Naive thymus-derived CD4-positive, alpha-beta T cell (primary cell): Measurements from ENCODE around the gene CIROP. TPM values are rescaled to one million over a fixed set of nuclear protein-coding genes. Genes with fewer than 3 reads are reported as not detected.
A peak's percentile ranks its signal among the peaks of the same experiment; 100 is the strongest.

Experiments
- ATAC-seq: fragments of 150-1000 bp; cut with Tn5 transposase; 2 replicates; pipeline ENCODE4 v1.10.0; 2021; ENCODE audit warnings: mild to moderate bottlenecking, moderate library complexity
- CTCF ChIA-PET: fragments of 350-600 bp; sonication (Branson Sonifier 250); formaldehyde crosslinking; loops from one replicate; lab custom pipeline; 2021; ENCODE audit warnings: antibody characterized with exemption; lab: Charles Lee
- POLR2A ChIA-PET: fragments of 350-600 bp; sonication (Branson Sonifier 250); formaldehyde crosslinking; loops from one replicate; lab custom pipeline; 2021; ENCODE audit warnings: antibody characterized with exemption, inconsistent platforms; lab: Charles Lee
- DNase-seq, 9 donors: peaks; one replicate each; pipeline versions ENCODE4 v3.0.0 to v3.0.0-alpha.2; 2020 to 2022; ENCODE audit warnings: mixed read lengths in 1 of 9
- H3K27ac ChIP-seq: one replicate; pipeline ENCODE4 v1.7.0; 2013; ENCODE audit warnings: mild to moderate bottlenecking, low read depth, low read length, moderate library complexity
- H3K27me3 ChIP-seq, 2 donors: one replicate each; pipeline ENCODE4 v1.7.0; 2013; ENCODE audit warnings: low read length in 2 of 2, mild to moderate bottlenecking in 2 of 2, moderate library complexity in 2 of 2; ENCODE audit not compliant: control insufficient read depth in 2 of 2, insufficient read depth in 2 of 2
- H3K36me3 ChIP-seq, 3 experiments: 1 replicate in 2 of 3; 2 replicates in 1 of 3; pipeline ENCODE4 v1.7.0; 2013; ENCODE audit warnings: low read length in 3 of 3, mild to moderate bottlenecking in 3 of 3, moderate library complexity in 1 of 3; ENCODE audit not compliant: insufficient read depth in 3 of 3, control insufficient read depth in 2 of 3
- H3K4me1 ChIP-seq, 2 donors: one replicate each; pipeline ENCODE4 v1.7.0; 2013; ENCODE audit warnings: low read length in 2 of 2, mild to moderate bottlenecking in 2 of 2, moderate library complexity in 1 of 2; ENCODE audit not compliant: control insufficient read depth in 2 of 2, insufficient read depth in 2 of 2
- H3K4me3 ChIP-seq: 2 replicates; pipeline ENCODE4 v1.7.0; 2013; ENCODE audit warnings: mild to moderate bottlenecking, low read length
- H3K9me3 ChIP-seq, 3 experiments: 1 replicate in 2 of 3; 2 replicates in 1 of 3; pipeline ENCODE4 v1.7.0; 2013; ENCODE audit warnings: low read length in 3 of 3; ENCODE audit not compliant: control insufficient read depth in 2 of 3
- H3K27ac Mint-ChIP-seq, 9 donors: one replicate each; pipeline ENCODE4 v1.8.0; 2020 to 2022; ENCODE audit warnings: mixed read lengths in 9 of 9, mild to moderate bottlenecking in 8 of 9, moderate library complexity in 5 of 9, inconsistent platforms in 2 of 9
- H3K27me3 Mint-ChIP-seq, 5 donors: one replicate each; pipeline ENCODE4 v1.8.0; 2021 to 2022; ENCODE audit warnings: mixed read lengths in 5 of 5, mild to moderate bottlenecking in 1 of 5
- H3K36me3 Mint-ChIP-seq, 5 donors: one replicate each; pipeline ENCODE4 v1.8.0; 2020 to 2022; ENCODE audit warnings: mixed read lengths in 5 of 5, mild to moderate bottlenecking in 3 of 5, inconsistent platforms in 1 of 5
- H3K4me1 Mint-ChIP-seq, 7 donors: one replicate each; pipeline ENCODE4 v1.8.0; 2020 to 2022; ENCODE audit warnings: mixed read lengths in 7 of 7, mild to moderate bottlenecking in 3 of 7, inconsistent platforms in 1 of 7
- H3K4me3 Mint-ChIP-seq, 10 donors: one replicate each; pipeline ENCODE4 v1.8.0; 2020 to 2022; ENCODE audit warnings: mild to moderate bottlenecking in 10 of 10, mixed read lengths in 10 of 10, moderate library complexity in 6 of 10, inconsistent platforms in 2 of 10
- H3K9me3 Mint-ChIP-seq, 11 donors: one replicate each; pipeline ENCODE4 v1.8.0; 2020 to 2022; ENCODE audit warnings: mixed read lengths in 11 of 11, mild to moderate bottlenecking in 4 of 11, inconsistent platforms in 1 of 11, moderate library complexity in 1 of 11
- intact Hi-C, 2 donors: fragments of 100-400 bp; cut with micrococcal nuclease; formaldehyde crosslinking; loops; one replicate each; pipeline ENCODE4 v1.15.1; 2023
- polyA plus RNA-seq, 2 donors: library from polyadenylated mRNA; unstranded; fragments of 300-500 nt; fragmentation: Illumina TruSeq; gene quantifications; one replicate each; pipeline ENCODE4 v1.2.3, GENCODE V29; 2021
- total RNA-seq, 6 experiments: library from RNA in 5 of 6; stranded (reverse) in 5 of 6; gene quantifications; 1 replicate in 5 of 6; 2 replicates in 1 of 6; pipeline ENCODE4 v1.2.3 and lab custom pipeline; 2021 to 2026

The CIROP gene
- total and polyA plus RNA-seq, 7 experiments from 2014 or later, result not detected

- POLR2A ChIA-PET, result interaction anchor here (0.6 to 1.1 kb wide), 2 partner anchors 9 to 194 kb away, joined by 3 read pairs; no protein-coding TSS in a partner anchor
- intact Hi-C loops, result no loop called here
- Histone ChIP-seq H3K9me3 (no peaks in the 10 kb centered on the region), H3K36me3 (no peaks in the 10 kb centered on the region), H3K27ac (no peak overlapping the region), H3K4me1 (no peaks in the 10 kb centered on the region), H3K27me3 (no peaks in the 10 kb centered on the region), H3K4me3 (no peak overlapping the region)
- ATAC-seq, result no peak
- H3K27ac Mint-ChIP-seq, result peak overlapping the region in 1 of 9 donors; percentile 16
- H3K4me3 Mint-ChIP-seq, result no peak overlapping the region
- H3K4me1 Mint-ChIP-seq, result peaks cover 0 to 9% (median 6%) of the 10 kb centered on the region in 7 donors
- CTCF ChIA-PET, result interaction anchor here (9.6 kb wide), 1 partner anchor 59 kb away, joined by 250 read pairs; the partner anchor contains the start of gene SLC7A8
- peaks cover 0 to 2% (median 0%) of the 10 kb centered on the region in 11 donors for H3K9me3 Mint-ChIP-seq
- H3K27me3 Mint-ChIP-seq, result peaks cover 0 to 16% (median 0%) of the 10 kb centered on the region in 5 donors
- peaks cover 0 to 4% (median 0%) of the 10 kb centered on the region in 5 donors for H3K36me3 Mint-ChIP-seq
- DNase-seq, result no peak
Observed at GRCh38 chr14:23126548-23127278, 21.9 kb upstream of the CIROP start.

- peaks cover 7 to 14% (median 12%) of the 10 kb centered on the region in 7 donors for H3K4me1 Mint-ChIP-seq
- CTCF ChIA-PET, result interaction anchor here (9.6 kb wide), 1 partner anchor 59 kb away, joined by 250 read pairs; the partner anchor contains the start of gene SLC7A8
- H3K4me1 ChIP-seq, result peaks cover 4 to 6% of the 10 kb centered on the region in 2 donors
Observed at GRCh38 chr14:23125933-23126524, 21.2 kb upstream of the CIROP start.

GRCh38 chr14:23125011-23125410, 20.2 kb upstream of the CIROP start:
- peaks cover 0 to 8% (median 0%) of the 10 kb centered on the region in 5 donors for H3K27me3 Mint-ChIP-seq

More at GRCh38 chr14:23125933-23126524, 21.2 kb upstream of the CIROP start:
- peaks cover 0 to 2% (median 0%) of the 10 kb centered on the region in 11 donors for H3K9me3 Mint-ChIP-seq
- Histone ChIP-seq H3K36me3 (no peaks in the 10 kb centered on the region), H3K4me3 (no peak overlapping the region), H3K9me3 (no peaks in the 10 kb centered on the region), H3K27me3 (no peaks in the 10 kb centered on the region), H3K27ac (no peak overlapping the region)
- intact Hi-C loops, result no loop called here
- ATAC-seq (no peak), DNase-seq (no peak)
- peaks cover 0 to under 1% (median 0%) of the 10 kb centered on the region in 5 donors for H3K36me3 Mint-ChIP-seq
- H3K27me3 Mint-ChIP-seq, result peaks cover 0 to 16% (median 0%) of the 10 kb centered on the region in 5 donors
- POLR2A ChIA-PET, result interaction anchor here (0.5 to 0.6 kb wide), 2 partner anchors 10 to 196 kb away, joined by 3 read pairs; no protein-coding TSS in a partner anchor
- no peak overlapping the region for H3K4me3 Mint-ChIP-seq
- peak overlapping the region in 1 of 9 donors; percentile 5 for H3K27ac Mint-ChIP-seq

GRCh38 chr14:23124337-23124954, 19.7 kb upstream of the CIROP start:
- Mint-ChIP-seq H3K4me3 (no peak overlapping the region), H3K36me3 (no peaks in the 10 kb centered on the region), H3K27ac (peak overlapping the region in 2 of 9 donors; percentile 11 to 21), H3K9me3 (peaks cover 0 to 2% (median 0%) of the 10 kb centered on the region in 11 donors), H3K4me1 (peaks cover 21 to 30% (median 28%) of the 10 kb centered on the region in 7 donors), H3K27me3 (peaks cover 0 to 8% (median 0%) of the 10 kb centered on the region in 5 donors)
- Histone ChIP-seq H3K27ac (no peak overlapping the region), H3K27me3 (no peaks in the 10 kb centered on the region), H3K4me3 (no peak overlapping the region), H3K4me1 (peaks cover 17 to 22% of the 10 kb centered on the region in 2 donors), H3K9me3 (no peaks in the 10 kb centered on the region), H3K36me3 (no peaks in the 10 kb centered on the region)
- CTCF ChIA-PET, result interaction anchor here (0.5 to 9.6 kb wide), 3 partner anchors 52 to 168 kb away, joined by 3 to 250 read pairs (median 4); partner anchors contain the start of gene SLC7A8
- no peak for DNase-seq
- POLR2A ChIA-PET, result interaction anchor here (1.1 kb wide), 1 partner anchor 18 kb away, joined by 4 read pairs; no protein-coding TSS in a partner anchor
- no peak for ATAC-seq
- intact Hi-C loops, result no loop called here

More at GRCh38 chr14:23125011-23125410, 20.2 kb upstream of the CIROP start:
- Histone ChIP-seq H3K4me1 (peaks cover 14 to 16% of the 10 kb centered on the region in 2 donors), H3K9me3 (no peaks in the 10 kb centered on the region), H3K27me3 (no peaks in the 10 kb centered on the region), H3K27ac (no peak overlapping the region), H3K36me3 (no peaks in the 10 kb centered on the region), H3K4me3 (no peak overlapping the region)
- CTCF ChIA-PET, result interaction anchor here (0.5 to 9.6 kb wide), 2 partner anchors 60 to 167 kb away, joined by 3 to 250 read pairs; partner anchors contain the start of gene SLC7A8
- intact Hi-C loops, result no loop called here
- peaks cover 0 to 2% (median 0%) of the 10 kb centered on the region in 11 donors for H3K9me3 Mint-ChIP-seq
- peak overlapping the region in 1 of 9 donors; percentile 49 for H3K27ac Mint-ChIP-seq
- H3K36me3 Mint-ChIP-seq, result no peaks in the 10 kb centered on the region
- H3K4me3 Mint-ChIP-seq, result no peak overlapping the region
- no peak for DNase-seq
- no peak for ATAC-seq
- POLR2A ChIA-PET, result interaction anchor here (0.7 to 1.1 kb wide), 2 partner anchors 19 to 61 kb away, joined by 3 to 4 read pairs; no protein-coding TSS in a partner anchor
- H3K4me1 Mint-ChIP-seq, result peaks cover 15 to 24% (median 23%) of the 10 kb centered on the region in 7 donors

GRCh38 chr14:23123419-23123818, 18.6 kb upstream of the CIROP start:
- no peaks in the 10 kb centered on the region for H3K36me3 ChIP-seq
- peaks cover 0 to 5% (median 0%) of the 10 kb centered on the region in 5 donors for H3K27me3 Mint-ChIP-seq
- H3K4me3 ChIP-seq, result no peak overlapping the region
- ChIA-PET CTCF (interaction anchor here (2.1 to 9.6 kb wide), 2 partner anchors 29 to 62 kb away, joined by 5 to 250 read pairs; partner anchors contain the start of gene SLC7A8), POLR2A (no interaction called here)
- H3K4me3 Mint-ChIP-seq, result no peak overlapping the region
- H3K4me1 Mint-ChIP-seq, result peaks cover 26 to 39% (median 35%) of the 10 kb centered on the region in 7 donors
- no peaks in the 10 kb centered on the region for H3K36me3 Mint-ChIP-seq
- H3K9me3 Mint-ChIP-seq, result peaks cover 0 to 2% (median 0%) of the 10 kb centered on the region in 11 donors
- intact Hi-C loops, result no loop called here
- no peak overlapping the region for H3K27ac ChIP-seq
- ATAC-seq (no peak), DNase-seq (no peak)
- peak overlapping the region in 1 of 9 donors; percentile 36 for H3K27ac Mint-ChIP-seq
- H3K4me1 ChIP-seq, result peaks cover 21 to 32% of the 10 kb centered on the region in 2 donors
- H3K27me3 ChIP-seq, result no peaks in the 10 kb centered on the region
- H3K9me3 ChIP-seq, result no peaks in the 10 kb centered on the region
